ENCODE results near the gene DNAI1. TPM values are rescaled to one million over a fixed set of nuclear protein-coding genes. Genes with fewer than 3 reads are reported as not detected.

DNAI1 gene
- total and polyA plus RNA-seq, 2 of the 13 experiments (the other 11 are each of a cell fraction or from before 2014, with no cell fraction given): not detected

- intact Hi-C loops (cut with micrococcal nuclease; ENCODE audit: unreplicated experiment) (loop anchor here (5.0 to 10.0 kb wide), 3 partner anchors 44 to 168 kb away; no protein-coding TSS in a partner anchor), in situ Hi-C loops (cut with HindIII; ENCODE audit: extremely low pct_ligation_motif_present, low pct_unique_long_range_greater_than_20kb) (loop anchor here (5.0 kb wide), 1 partner anchor 71 kb away; no protein-coding TSS in a partner anchor)
- Histone ChIP-seq H3K9ac (ENCODE audit: insufficient read depth, low read depth, low read length) (no peak overlapping the region), H3K27me3 (ENCODE audit: control insufficient read depth in 1 of 2, insufficient read depth in 2 of 2, low read length in 2 of 2) (peaks cover 0 to 29% of the 10 kb centered on the region in 2 experiments; a peak in 1 of 5 replicates), H3K79me2 (ENCODE audit: insufficient read depth, low read length) (no peaks in the 10 kb centered on the region), H3K4me1 (ENCODE audit: insufficient read depth, low read length) (peaks cover 23% of the 10 kb centered on the region), H3K36me3 (replicated peaks in 1 of 2; ENCODE audit: control insufficient read depth in 1 of 2, insufficient read depth in 2 of 2, low read length in 2 of 2) (no peaks in the 10 kb centered on the region), H4K20me1 (ENCODE audit: insufficient read depth, low read length) (no peaks in the 10 kb centered on the region; the same call in 1 of the 2 replicates), H3K27ac (ENCODE audit: extremely low read length, insufficient read depth, low read length) (no peak overlapping the region), H3K9me3 (ENCODE audit: low read length) (no peaks in the 10 kb centered on the region), H3K4me2 (ENCODE audit: low read depth, low read length) (no peak overlapping the region), H2AFZ (ENCODE audit: low read length) (no peak overlapping the region), H3K4me3 (replicated peaks in 1 of 3; ENCODE audit: insufficient read depth in 1 of 3, low read depth in 2 of 3, low read length in 3 of 3) (no peak overlapping the region)
- BruUV-seq (replicated peaks): no TSS peak
- WGBS (ENCODE audit: low lambda C conversion rate): 25% methylated on average over 6 of the region's 6 CpGs
- no peak for TF ChIP-seq TRAFD1 (CRISPR knock-in tag; IDR thresholded peaks at IDR 0.05; ENCODE audit: borderline replicate concordance)
- no peak for TF ChIP-seq NFE2L1 (CRISPR knock-in tag; IDR thresholded peaks at IDR 0.05; ENCODE audit: borderline replicate concordance)
- no peak for TF ChIP-seq ELK4 (CRISPR knock-in tag; IDR thresholded peaks at IDR 0.05; ENCODE audit: borderline replicate concordance)
- no peak for TF ChIP-seq TRIM22 (IDR thresholded peaks at IDR 0.05)
- TF ChIP-seq TMF1 (CRISPR knock-in tag; IDR thresholded peaks at IDR 0.05; ENCODE audit: low read depth): no peak
- TF ChIP-seq ZNF510 (CRISPR knock-in tag; IDR thresholded peaks at IDR 0.05; ENCODE audit: low read depth): no peak
- TF ChIP-seq NFAT5 (CRISPR knock-in tag; IDR thresholded peaks at IDR 0.05): no peak
- TF ChIP-seq ZBTB39 (CRISPR knock-in tag; IDR thresholded peaks at IDR 0.05): no peak
- ChIA-PET CTCF (ENCODE audit: low intra/inter-chr PET ratio, low total read pairs) (interaction anchor here (3.9 kb wide), 1 partner anchor 44 kb away, joined by 19 read pairs; no protein-coding TSS in a partner anchor), POLR2A (interaction anchor here (1.9 kb wide), 1 partner anchor 169 kb away, joined by 10 read pairs; no protein-coding TSS in a partner anchor)
- peak; percentile 33 for ATAC-seq
- no peak for DNase-seq (ENCODE audit: low spot score)
- no peak for FAIRE-seq
These were observed 44.3 kb downstream of the DNAI1 start for GRCh38 chr9:34502891-34503290.

Measured in HepG2 (cell line).